Measurements from ENCODE around the gene PLK3.

GRCh38 chr1:44821240-44821715 lies 21.1 kb downstream of the PLK3 start:
- TF ChIP-seq CTCF (conservative IDR thresholded peaks at IDR 0.05; ENCODE audit: low read length), result no peak
- TF ChIP-seq EZH2phosphoT487 (IDR thresholded peaks at IDR 0.05; ENCODE audit: borderline replicate concordance, low read depth, low read length), result no peak
